IMR-90 (cell line): ENCODE measurements around the gene BRCA1.

ENCODE experiments used
- CEBPB ChIP-seq: IDR thresholded peaks from 2 replicates; pipeline ENCODE4 v1.6.1; 2012; ENCODE audit warnings: low read depth, low read length, improper control_type of control experiment
- MAFK ChIP-seq: IDR thresholded peaks from 2 replicates; pipeline ENCODE4 v1.6.1; 2012; ENCODE audit warnings: low read depth, low read length, improper control_type of control experiment
- MXI1 ChIP-seq: IDR thresholded peaks from 2 replicates; pipeline ENCODE4 v1.6.1; 2012; ENCODE audit warnings: low read depth, mild to moderate bottlenecking, low read length, moderate library complexity, borderline replicate concordance
- NFE2L2 ChIP-seq: fragments of 150-350 bp; IDR thresholded peaks from 2 replicates; pipeline ENCODE4 v1.6.1; 2016; ENCODE audit warnings: low read depth, mild to moderate bottlenecking, low read length
- POLR2A ChIP-seq: IDR thresholded peaks from 2 replicates; pipeline ENCODE4 v1.6.1; 2012; ENCODE audit warnings: mild to moderate bottlenecking, low read depth, low read length
- RAD21 ChIP-seq: IDR thresholded peaks from 2 replicates; pipeline ENCODE4 v1.6.1; 2012; ENCODE audit warnings: low read length, improper control_type of control experiment
- RCOR1 ChIP-seq: IDR thresholded peaks from 2 replicates; pipeline ENCODE4 v1.6.1; 2012; ENCODE audit warnings: mild to moderate bottlenecking, low read length, improper control_type of control experiment; ENCODE audit not compliant: insufficient replicate concordance
- SMC3 ChIP-seq: fragments of 150-350 bp; IDR thresholded peaks from 2 replicates; pipeline ENCODE4 v1.6.1; 2016; ENCODE audit warnings: low read depth, mild to moderate bottlenecking, antibody characterized with exemption, low read length, moderate library complexity
- TF ChIP-seq, protein P1 (sequence below): conservative IDR thresholded peaks from 2 replicates; pipeline ENCODE4 v1.5.1; 2012; ENCODE audit warnings: mild to moderate bottlenecking, low read depth, low read length, improper control_type of control experiment

- TF ChIP-seq, protein P1, sequence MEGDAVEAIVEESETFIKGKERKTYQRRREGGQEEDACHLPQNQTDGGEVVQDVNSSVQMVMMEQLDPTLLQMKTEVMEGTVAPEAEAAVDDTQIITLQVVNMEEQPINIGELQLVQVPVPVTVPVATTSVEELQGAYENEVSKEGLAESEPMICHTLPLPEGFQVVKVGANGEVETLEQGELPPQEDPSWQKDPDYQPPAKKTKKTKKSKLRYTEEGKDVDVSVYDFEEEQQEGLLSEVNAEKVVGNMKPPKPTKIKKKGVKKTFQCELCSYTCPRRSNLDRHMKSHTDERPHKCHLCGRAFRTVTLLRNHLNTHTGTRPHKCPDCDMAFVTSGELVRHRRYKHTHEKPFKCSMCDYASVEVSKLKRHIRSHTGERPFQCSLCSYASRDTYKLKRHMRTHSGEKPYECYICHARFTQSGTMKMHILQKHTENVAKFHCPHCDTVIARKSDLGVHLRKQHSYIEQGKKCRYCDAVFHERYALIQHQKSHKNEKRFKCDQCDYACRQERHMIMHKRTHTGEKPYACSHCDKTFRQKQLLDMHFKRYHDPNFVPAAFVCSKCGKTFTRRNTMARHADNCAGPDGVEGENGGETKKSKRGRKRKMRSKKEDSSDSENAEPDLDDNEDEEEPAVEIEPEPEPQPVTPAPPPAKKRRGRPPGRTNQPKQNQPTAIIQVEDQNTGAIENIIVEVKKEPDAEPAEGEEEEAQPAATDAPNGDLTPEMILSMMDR: no peak
- no peak for TF ChIP-seq MXI1
- TF ChIP-seq POLR2A: no peak
- TF ChIP-seq CEBPB: no peak
- TF ChIP-seq RCOR1: no peak
- no peak for TF ChIP-seq RAD21
- no peak for TF ChIP-seq NFE2L2
- no peak for TF ChIP-seq MAFK
- TF ChIP-seq SMC3: no peak
Observed at GRCh38 chr17:43030137-43030767, 94.9 kb downstream of the BRCA1 start.
